Nephron progenitor cell (in vitro differentiated cells): ENCODE results near the gene FRAT2.
A peak's percentile ranks its signal among the peaks of the same experiment; 100 is the strongest.

Experiments
- DNase-seq: peaks from one replicate; pipeline ENCODE4 v3.0.0; 2021
- H3K27ac Mint-ChIP-seq: 2 replicates; pipeline ENCODE4 v1.8.0; 2021; ENCODE audit warnings: mild to moderate bottlenecking, moderate library complexity, mixed read lengths
- H3K27me3 Mint-ChIP-seq: 2 replicates; pipeline ENCODE4 v1.8.0; 2021; ENCODE audit warnings: mild to moderate bottlenecking, low read depth, mixed read lengths; ENCODE audit not compliant: poor library complexity
- H3K36me3 Mint-ChIP-seq: 2 replicates; pipeline ENCODE4 v1.8.0; 2021; ENCODE audit warnings: low read depth, mixed read lengths
- H3K4me1 Mint-ChIP-seq: 2 replicates; pipeline ENCODE4 v1.8.0; 2021; ENCODE audit warnings: mixed read lengths
- H3K4me3 Mint-ChIP-seq: 2 replicates; pipeline ENCODE4 v1.8.0; 2021; ENCODE audit warnings: mild to moderate bottlenecking, moderate library complexity, mixed read lengths
- H3K9me3 Mint-ChIP-seq: 2 replicates; pipeline ENCODE4 v1.8.0; 2021; ENCODE audit warnings: mild to moderate bottlenecking, moderate library complexity, mixed read lengths
- CTCF ChIP-seq: fragments of 200-600 bp; sonication (generic); IDR thresholded peaks from 2 replicates; pipeline ENCODE4 v1.5.0; 2021; ENCODE audit warnings: antibody characterized with exemption

Gene FRAT2

GRCh38 chr10:97338041-97338440, 3.5 kb upstream of the FRAT2 start:
- DNase-seq, result no peak
- Mint-ChIP-seq H3K27ac (no peak overlapping the region), H3K36me3 (no peaks in the 10 kb centered on the region), H3K4me3 (peak overlapping the region; percentile 58), H3K9me3 (no peaks in the 10 kb centered on the region), H3K27me3 (peaks cover 62% of the 10 kb centered on the region), H3K4me1 (peaks cover 32% of the 10 kb centered on the region)
- no peak for TF ChIP-seq CTCF

- peaks cover 40% of the 10 kb centered on the region for H3K4me1 Mint-ChIP-seq
- DNase-seq, result peak; percentile 21
- peaks cover 65% of the 10 kb centered on the region for H3K27me3 Mint-ChIP-seq
- H3K27ac Mint-ChIP-seq, result no peak overlapping the region
- H3K36me3 Mint-ChIP-seq, result no peaks in the 10 kb centered on the region
- H3K4me3 Mint-ChIP-seq, result peak overlapping the region; percentile 58
- no peak for TF ChIP-seq CTCF
- no peaks in the 10 kb centered on the region for H3K9me3 Mint-ChIP-seq
Measured at GRCh38 chr10:97336942-97337831, 2.7 kb upstream of the FRAT2 start.

GRCh38 chr10:97336446-97336845, 1.9 kb upstream of the FRAT2 start:
- no peak overlapping the region for H3K27ac Mint-ChIP-seq
- H3K27me3 Mint-ChIP-seq, result peaks cover 70% of the 10 kb centered on the region
- H3K9me3 Mint-ChIP-seq, result no peaks in the 10 kb centered on the region
- peak overlapping the region; percentile 55 for H3K4me3 Mint-ChIP-seq
- DNase-seq, result no peak
- peaks cover under 1% of the 10 kb centered on the region for H3K36me3 Mint-ChIP-seq
- TF ChIP-seq CTCF, result no peak
- peaks cover 48% of the 10 kb centered on the region for H3K4me1 Mint-ChIP-seq

- H3K4me1 Mint-ChIP-seq, result peaks cover 52% of the 10 kb centered on the region
- H3K9me3 Mint-ChIP-seq, result no peaks in the 10 kb centered on the region
- peak overlapping the region; percentile 55 for H3K4me3 Mint-ChIP-seq
- H3K36me3 Mint-ChIP-seq, result peaks cover 4% of the 10 kb centered on the region
- TF ChIP-seq CTCF, result no peak
- H3K27ac Mint-ChIP-seq, result no peak overlapping the region
- H3K27me3 Mint-ChIP-seq, result peaks cover 71% of the 10 kb centered on the region
- no peak for DNase-seq
Measured at GRCh38 chr10:97336006-97336405, 1.5 kb upstream of the FRAT2 start.

- Mint-ChIP-seq H3K4me3 (peak overlapping the region; percentile 55), H3K4me1 (peaks cover 52% of the 10 kb centered on the region), H3K27ac (no peak overlapping the region), H3K27me3 (peaks cover 71% of the 10 kb centered on the region), H3K9me3 (no peaks in the 10 kb centered on the region), H3K36me3 (peaks cover 6% of the 10 kb centered on the region)
- TF ChIP-seq CTCF, result no peak
- peak; percentile 22 for DNase-seq
Measured at GRCh38 chr10:97335188-97335619, 675 bp upstream of the FRAT2 start.
